ENCODE results near the gene RSRC1. TPM values are rescaled to one million over a fixed set of nuclear protein-coding genes. Genes with fewer than 3 reads are reported as not detected.

The RSRC1 gene
- total and polyA plus RNA-seq, 4 experiments from 2014 or later, result 23.4 to 35.7 (median 33.7) TPM

DNA sequence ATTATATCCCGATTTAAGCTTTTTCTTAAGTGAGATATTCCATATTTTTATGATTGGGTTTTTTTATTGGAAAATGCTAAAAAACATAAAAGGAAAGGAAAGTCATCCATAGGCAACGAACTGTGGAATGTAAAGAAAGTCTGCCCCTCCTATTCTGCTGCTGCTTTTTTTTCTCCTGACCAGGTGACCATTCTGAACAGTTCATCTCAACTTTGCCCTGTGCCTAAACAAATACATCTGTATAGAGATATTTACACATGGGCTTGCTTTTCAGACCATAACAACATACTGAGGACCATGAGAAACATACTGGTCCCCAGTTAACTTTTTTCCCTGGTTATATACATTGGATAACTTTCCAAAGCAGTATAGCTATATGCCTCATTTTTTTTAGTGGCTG lies 442.2 kb downstream of the RSRC1 start:
- no peaks in the 10 kb centered on the region for H3K4me1 ChIP-seq (ENCODE audit: insufficient read depth, low read length)
- Mint-ChIP-seq H3K36me3 (peaks cover 6 to 9% of the 10 kb centered on the region in 2 donors), H3K4me1 (no peaks in the 10 kb centered on the region), H3K9me3 (peaks cover 0 to 5% (median under 1%) of the 10 kb centered on the region in 8 donors), H3K27me3 (peaks cover 2 to 6% of the 10 kb centered on the region in 2 donors), H3K27ac (no peak overlapping the region), H3K4me3 (no peak overlapping the region)
- no peaks in the 10 kb centered on the region for H3K9me3 ChIP-seq (ENCODE audit: control insufficient read depth in 1 of 2, low read length in 2 of 2)
- H3K36me3 ChIP-seq (ENCODE audit: insufficient read depth, low read length), result no peaks in the 10 kb centered on the region
- no peak overlapping the region for H3K27ac ChIP-seq (ENCODE audit: low read depth, low read length)
- intact Hi-C loops (cut with micrococcal nuclease), result no loop called here
- H3K4me3 ChIP-seq (ENCODE audit: low read length in 2 of 2), result no peak overlapping the region
- no peaks in the 10 kb centered on the region for H3K27me3 ChIP-seq (ENCODE audit: insufficient read depth, low read length)
- ChIA-PET CTCF (ENCODE audit: partially characterized antibody) (no interaction called here), POLR2A (ENCODE audit: partially characterized antibody) (no interaction called here)
- DNase-seq, result no peak

- H3K9me3 Mint-ChIP-seq, result peaks cover 0 to 4% (median 0%) of the 10 kb centered on the region in 8 donors
- Histone ChIP-seq H3K4me3 (ENCODE audit: low read length in 2 of 2) (no peak overlapping the region), H3K27ac (ENCODE audit: low read depth, low read length) (no peak overlapping the region), H3K9me3 (ENCODE audit: control insufficient read depth in 1 of 2, low read length in 2 of 2) (no peaks in the 10 kb centered on the region), H3K4me1 (ENCODE audit: insufficient read depth, low read length) (no peaks in the 10 kb centered on the region), H3K36me3 (ENCODE audit: insufficient read depth, low read length) (no peaks in the 10 kb centered on the region), H3K27me3 (ENCODE audit: insufficient read depth, low read length) (no peaks in the 10 kb centered on the region)
- H3K4me3 Mint-ChIP-seq, result no peak overlapping the region
- H3K4me1 Mint-ChIP-seq, result no peaks in the 10 kb centered on the region
- no peak for DNase-seq
- H3K27ac Mint-ChIP-seq, result no peak overlapping the region
- no peaks in the 10 kb centered on the region for H3K36me3 Mint-ChIP-seq
- peaks cover 2 to 12% of the 10 kb centered on the region in 2 donors for H3K27me3 Mint-ChIP-seq
- ChIA-PET POLR2A (ENCODE audit: partially characterized antibody) (no interaction called here), CTCF (ENCODE audit: partially characterized antibody) (no interaction called here)
- intact Hi-C loops (cut with micrococcal nuclease), result no loop called here
Measured at GRCh38 chr3:158559504-158559903, 449.6 kb downstream of the RSRC1 start.

GRCh38 chr3:158560979-158561378 lies 451.1 kb downstream of the RSRC1 start:
- DNase-seq, result no peak
- no peaks in the 10 kb centered on the region for H3K36me3 ChIP-seq (ENCODE audit: insufficient read depth, low read length)
- Mint-ChIP-seq H3K9me3 (peaks cover 0 to 7% (median 2%) of the 10 kb centered on the region in 8 donors), H3K4me3 (no peak overlapping the region), H3K27ac (no peak overlapping the region), H3K27me3 (peaks cover 6 to 7% of the 10 kb centered on the region in 2 donors), H3K4me1 (no peaks in the 10 kb centered on the region), H3K36me3 (no peaks in the 10 kb centered on the region)
- CTCF ChIA-PET (ENCODE audit: partially characterized antibody), result no interaction called here
- intact Hi-C loops (cut with micrococcal nuclease), result no loop called here
- no peak overlapping the region for H3K4me3 ChIP-seq (ENCODE audit: low read length in 2 of 2)
- H3K4me1 ChIP-seq (ENCODE audit: insufficient read depth, low read length), result no peaks in the 10 kb centered on the region
- POLR2A ChIA-PET (ENCODE audit: partially characterized antibody), result no interaction called here
- no peaks in the 10 kb centered on the region for H3K9me3 ChIP-seq (ENCODE audit: control insufficient read depth in 1 of 2, low read length in 2 of 2)
- H3K27ac ChIP-seq (ENCODE audit: low read depth, low read length), result no peak overlapping the region
- H3K27me3 ChIP-seq (ENCODE audit: insufficient read depth, low read length), result no peaks in the 10 kb centered on the region

- Histone ChIP-seq H3K4me1 (ENCODE audit: insufficient read depth, low read length) (no peaks in the 10 kb centered on the region), H3K27me3 (ENCODE audit: insufficient read depth, low read length) (no peaks in the 10 kb centered on the region), H3K27ac (ENCODE audit: low read depth, low read length) (no peak overlapping the region), H3K4me3 (ENCODE audit: low read length in 2 of 2) (no peak overlapping the region), H3K36me3 (ENCODE audit: insufficient read depth, low read length) (no peaks in the 10 kb centered on the region), H3K9me3 (ENCODE audit: control insufficient read depth in 1 of 2, low read length in 2 of 2) (no peaks in the 10 kb centered on the region)
- no peak for DNase-seq
- no peak overlapping the region for H3K27ac Mint-ChIP-seq
- H3K4me1 Mint-ChIP-seq, result no peaks in the 10 kb centered on the region
- no peaks in the 10 kb centered on the region for H3K36me3 Mint-ChIP-seq
- H3K4me3 Mint-ChIP-seq, result no peak overlapping the region
- intact Hi-C loops (cut with micrococcal nuclease), result no loop called here
- peaks cover 8 to 15% of the 10 kb centered on the region in 2 donors for H3K27me3 Mint-ChIP-seq
- CTCF ChIA-PET (ENCODE audit: partially characterized antibody), result no interaction called here
- H3K9me3 Mint-ChIP-seq, result peaks cover 0 to 7% (median 2%) of the 10 kb centered on the region in 8 donors
- POLR2A ChIA-PET (ENCODE audit: partially characterized antibody), result no interaction called here
Measured at GRCh38 chr3:158562674-158563073, 452.8 kb downstream of the RSRC1 start.

- Histone ChIP-seq H3K4me3 (ENCODE audit: low read length in 2 of 2) (no peak overlapping the region), H3K4me1 (ENCODE audit: insufficient read depth, low read length) (no peaks in the 10 kb centered on the region), H3K36me3 (ENCODE audit: insufficient read depth, low read length) (no peaks in the 10 kb centered on the region), H3K9me3 (ENCODE audit: control insufficient read depth in 1 of 2, low read length in 2 of 2) (no peaks in the 10 kb centered on the region), H3K27ac (ENCODE audit: low read depth, low read length) (no peak overlapping the region), H3K27me3 (ENCODE audit: insufficient read depth, low read length) (no peaks in the 10 kb centered on the region)
- no peaks in the 10 kb centered on the region for H3K4me1 Mint-ChIP-seq
- no peak overlapping the region for H3K27ac Mint-ChIP-seq
- intact Hi-C loops (cut with micrococcal nuclease), result no loop called here
- no peaks in the 10 kb centered on the region for H3K36me3 Mint-ChIP-seq
- ChIA-PET POLR2A (ENCODE audit: partially characterized antibody) (no interaction called here), CTCF (ENCODE audit: partially characterized antibody) (no interaction called here)
- peaks cover 8 to 18% of the 10 kb centered on the region in 2 donors for H3K27me3 Mint-ChIP-seq
- H3K4me3 Mint-ChIP-seq, result no peak overlapping the region
- DNase-seq, result no peak
- peaks cover 0 to 7% (median 2%) of the 10 kb centered on the region in 8 donors for H3K9me3 Mint-ChIP-seq
Measured at GRCh38 chr3:158563076-158563475, 453.2 kb downstream of the RSRC1 start.

DNA sequence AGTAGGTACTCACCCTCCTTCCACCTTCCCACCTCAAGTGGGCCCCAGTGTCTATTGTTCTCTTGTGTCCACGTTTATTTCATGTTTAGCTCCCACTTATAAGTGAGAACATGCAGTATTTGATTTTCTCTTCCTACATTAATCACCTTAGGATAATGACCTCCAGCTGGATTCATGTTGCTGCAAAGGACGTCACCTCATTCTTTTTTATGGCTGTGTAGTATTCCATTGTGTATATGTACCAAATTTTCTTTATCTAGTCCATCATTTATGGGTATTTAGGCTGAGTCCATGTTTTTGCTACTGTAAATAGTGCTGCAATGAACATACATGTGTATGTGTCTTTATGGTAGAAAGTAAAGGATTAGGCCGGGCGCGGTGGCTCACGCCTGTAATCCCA lies 455.2 kb downstream of the RSRC1 start:
- H3K4me3 Mint-ChIP-seq, result no peak overlapping the region
- peak overlapping the region in 1 of 7 donors; percentile 18 for H3K27ac Mint-ChIP-seq
- POLR2A ChIA-PET (ENCODE audit: partially characterized antibody), result no interaction called here
- peaks cover 18 to 29% of the 10 kb centered on the region in 2 donors for H3K27me3 Mint-ChIP-seq
- intact Hi-C loops (cut with micrococcal nuclease), result no loop called here
- DNase-seq, result no peak
- no peaks in the 10 kb centered on the region for H3K4me1 ChIP-seq (ENCODE audit: insufficient read depth, low read length)
- H3K36me3 Mint-ChIP-seq, result no peaks in the 10 kb centered on the region
- peaks cover 0 to 2% (median 0%) of the 10 kb centered on the region in 4 donors for H3K4me1 Mint-ChIP-seq
- CTCF ChIA-PET (ENCODE audit: partially characterized antibody), result no interaction called here
- H3K9me3 ChIP-seq (ENCODE audit: control insufficient read depth in 1 of 2, low read length in 2 of 2), result no peaks in the 10 kb centered on the region
- H3K27ac ChIP-seq (ENCODE audit: low read depth, low read length), result no peak overlapping the region
- H3K36me3 ChIP-seq (ENCODE audit: insufficient read depth, low read length), result no peaks in the 10 kb centered on the region
- H3K9me3 Mint-ChIP-seq, result peaks cover 0 to 10% (median 3%) of the 10 kb centered on the region in 8 donors
- H3K4me3 ChIP-seq (ENCODE audit: low read length in 2 of 2), result no peak overlapping the region
- no peaks in the 10 kb centered on the region for H3K27me3 ChIP-seq (ENCODE audit: insufficient read depth, low read length)

DNA sequence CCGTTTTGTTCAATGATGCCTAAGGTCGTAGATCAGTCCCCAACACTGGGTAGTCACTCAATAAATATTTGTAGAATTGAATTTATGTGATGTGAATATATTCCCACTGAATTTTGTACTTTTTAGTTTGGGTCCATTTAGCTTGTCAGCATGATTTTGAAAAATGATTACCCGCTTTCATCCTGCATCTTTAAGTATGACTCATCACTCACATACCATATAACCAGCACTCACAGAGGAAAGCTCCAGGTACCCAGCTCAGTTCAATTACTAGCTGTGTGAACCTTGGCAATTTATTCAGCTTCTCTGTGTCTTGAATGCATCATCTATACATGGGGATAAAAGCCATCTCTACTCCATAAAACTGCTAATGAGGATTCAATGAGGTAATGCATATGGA lies 458.9 kb downstream of the RSRC1 start:
- H3K27me3 ChIP-seq (ENCODE audit: insufficient read depth, low read length), result no peaks in the 10 kb centered on the region
- H3K36me3 ChIP-seq (ENCODE audit: insufficient read depth, low read length), result no peaks in the 10 kb centered on the region
- CTCF ChIA-PET (ENCODE audit: partially characterized antibody), result interaction anchor here (1.2 to 3.3 kb wide), 2 partner anchors 20 to 76 kb away, joined by 6 to 14 read pairs; partner anchors contain the start of gene GFM1
- no peak overlapping the region for H3K4me3 ChIP-seq (ENCODE audit: low read length in 2 of 2)
- H3K9me3 Mint-ChIP-seq, result peaks cover 0 to 10% (median 3%) of the 10 kb centered on the region in 8 donors
- no peaks in the 10 kb centered on the region for H3K36me3 Mint-ChIP-seq
- no peak overlapping the region for H3K27ac ChIP-seq (ENCODE audit: low read depth, low read length)
- POLR2A ChIA-PET (ENCODE audit: partially characterized antibody), result no interaction called here
- DNase-seq, result no peak
- peaks cover 14% of the 10 kb centered on the region for H3K4me1 ChIP-seq (ENCODE audit: insufficient read depth, low read length)
- no peak overlapping the region for H3K4me3 Mint-ChIP-seq
- H3K9me3 ChIP-seq (ENCODE audit: control insufficient read depth in 1 of 2, low read length in 2 of 2), result no peaks in the 10 kb centered on the region
- intact Hi-C loops (cut with micrococcal nuclease), result no loop called here
- peaks cover 28 to 40% of the 10 kb centered on the region in 2 donors for H3K27me3 Mint-ChIP-seq
- H3K4me1 Mint-ChIP-seq, result peaks cover 11 to 16% (median 13%) of the 10 kb centered on the region in 4 donors
- H3K27ac Mint-ChIP-seq, result no peak overlapping the region

Measured in CD4-positive, alpha-beta memory T cell (primary cell).